SK-N-SH (cell line): Measurements from ENCODE around the gene PDK1. TPM values are rescaled to one million over a fixed set of nuclear protein-coding genes. Genes with fewer than 3 reads are reported as not detected.

Experiments
- CTCF ChIA-PET: fragments of 300-600, 350-600 bp; formaldehyde crosslinking; extraction: SDS; loops from one replicate; lab custom pipeline; 2021; lab: Yijun Ruan, JAX
- POLR2A ChIA-PET: fragments of 350-600 bp; sonication (Branson Sonifier 250); formaldehyde crosslinking; extraction: SDS; loops from one replicate; lab custom pipeline; 2020; ENCODE audit warnings: antibody characterized with exemption, inconsistent platforms; lab: Yijun Ruan, JAX
- DNase-seq: peaks from one replicate; pipeline ENCODE4 v3.0.0; 2012
- H2AFZ ChIP-seq: fragments of 200-600 bp; sonication (generic); 2 replicates; pipeline ENCODE4 v1.8.1; 2016; ENCODE audit warnings: antibody characterized with exemption, mild to moderate bottlenecking, low read depth
- H3F3A ChIP-seq: fragments of 200-600 bp; sonication (generic); replicated peaks from 2 replicates; pipeline ENCODE3; 2016; ENCODE audit warnings: antibody characterized with exemption, mild to moderate bottlenecking; ENCODE audit not compliant: insufficient read depth
- H3K27ac ChIP-seq, 2 experiments: fragments of 200-500 bp in 1 of 2; fragments of 200-600 bp in 1 of 2; sonication (Bioruptor generic) in 1 of 2; sonication (generic), shearing (Covaris generic) in 1 of 2; 2 replicates each; pipeline versions ENCODE4 v1.5.1 to v1.6.1; 2014 to 2016; ENCODE audit warnings: low read depth in 2 of 2, inconsistent platforms in 1 of 2, low read length in 1 of 2, mild to moderate bottlenecking in 1 of 2, mixed read lengths in 1 of 2
- H3K27me3 ChIP-seq: fragments of 200-600 bp; sonication (generic), shearing (Covaris generic); 2 replicates; pipeline ENCODE4 v1.6.1; 2016; ENCODE audit warnings: mixed run types; ENCODE audit not compliant: insufficient read depth
- H3K36me3 ChIP-seq, 2 experiments: fragments of 200-500 bp in 1 of 2; fragments of 200-600 bp in 1 of 2; sonication (Bioruptor generic) in 1 of 2; sonication (generic) in 1 of 2; replicated peaks in 1 of 2; 2 replicates each; pipeline versions ENCODE3 to v1.5.1; 2014 to 2016; ENCODE audit warnings: low read length in 1 of 2, mild to moderate bottlenecking in 1 of 2; ENCODE audit not compliant: insufficient read depth in 2 of 2, control insufficient read depth in 1 of 2
- H3K4me1 ChIP-seq, 2 experiments: fragments of 200-500 bp in 1 of 2; fragments of 200-600 bp in 1 of 2; sonication (Bioruptor generic) in 1 of 2; sonication (generic), shearing (Covaris generic) in 1 of 2; 2 replicates each; pipeline versions ENCODE4 v1.5.1 to v1.6.1; 2014 to 2016; ENCODE audit warnings: low read depth in 1 of 2, low read length in 1 of 2, mixed run types in 1 of 2; ENCODE audit not compliant: insufficient read depth in 2 of 2, control insufficient read depth in 1 of 2
- H3K4me2 ChIP-seq: fragments of 200-600 bp; sonication (generic), shearing (Covaris generic); 2 replicates; pipeline ENCODE4 v1.6.1; 2017; ENCODE audit warnings: mixed run types
- H3K4me3 ChIP-seq, 2 experiments: fragments of 200-500 bp in 1 of 2; fragments of 200-600 bp in 1 of 2; sonication (Bioruptor generic) in 1 of 2; sonication (generic), shearing (Covaris generic) in 1 of 2; 2 replicates each; pipeline versions ENCODE4 v1.5.1 to v1.8.1; 2014 to 2016; ENCODE audit warnings: low read depth in 2 of 2, inconsistent platforms in 1 of 2, low read length in 1 of 2, mild to moderate bottlenecking in 1 of 2, mixed read lengths in 1 of 2, moderate library complexity in 1 of 2
- H3K79me2 ChIP-seq: fragments of 200-600 bp; sonication (generic); 2 replicates; pipeline ENCODE4 v1.8.1; 2017; ENCODE audit warnings: mild to moderate bottlenecking; ENCODE audit not compliant: insufficient read depth
- H3K9ac ChIP-seq: fragments of 200-600 bp; sonication (generic); 2 replicates; pipeline ENCODE4 v1.6.1; 2017; ENCODE audit warnings: mixed run types
- H3K9me2 ChIP-seq: fragments of 200-600 bp; sonication (generic); 2 replicates; pipeline ENCODE4 v1.6.1; 2017; ENCODE audit warnings: mixed run types
- H3K9me3 ChIP-seq: fragments of 200-600 bp; sonication (generic); 2 replicates; pipeline ENCODE4 v1.6.1; 2017; ENCODE audit warnings: mixed run types, mild to moderate bottlenecking, moderate library complexity
- H4K20me1 ChIP-seq: fragments of 200-600 bp; sonication (generic); 2 replicates; pipeline ENCODE4 v1.6.1; 2017; ENCODE audit warnings: mild to moderate bottlenecking, mixed run types; ENCODE audit not compliant: insufficient read depth
- FOSL2 ChIP-seq: IDR thresholded peaks from 2 replicates; pipeline ENCODE4 v1.4.0; 2012; ENCODE audit warnings: low read depth, mild to moderate bottlenecking, moderate library complexity, borderline replicate concordance
- MEF2A ChIP-seq: IDR thresholded peaks from 2 replicates; pipeline ENCODE4 v1.4.0; 2012; ENCODE audit warnings: low read depth, borderline replicate concordance
- POLR2AphosphoS5 ChIP-seq: IDR thresholded peaks from 2 replicates; pipeline ENCODE4 v1.6.1; 2012; ENCODE audit warnings: low read depth, low read length
- RXRA ChIP-seq: IDR thresholded peaks from 2 replicates; pipeline ENCODE4 v1.4.0; 2012; ENCODE audit warnings: low read depth, mild to moderate bottlenecking, borderline replicate concordance
- TAF1 ChIP-seq: IDR thresholded peaks from 2 replicates; pipeline ENCODE4 v1.6.1; 2012; ENCODE audit warnings: low read depth, mild to moderate bottlenecking, low read length, moderate library complexity, borderline replicate concordance
- YY1 ChIP-seq: IDR thresholded peaks from 2 replicates; pipeline ENCODE4 v1.4.0; 2012; ENCODE audit warnings: low read depth, mild to moderate bottlenecking
- WGBS: methylation state at CpG from one replicate; pipeline ENCODE4 v1.1.6; 2017; ENCODE audit warnings: low lambda C conversion rate; 5-methylcytosine and 5-hydroxymethylcytosine counted together
- polyA plus RNA-seq, 3 experiments: library from polyadenylated mRNA; depleted of rRNA; stranded (reverse); fragments of >200 nt; gene quantifications; 2 replicates each; pipeline ENCODE4 v1.2.3, GENCODE V29; 2012
- TF ChIP-seq, protein P1 (sequence below): IDR thresholded peaks from 2 replicates; pipeline ENCODE4 v1.4.0; 2012; ENCODE audit warnings: low read depth, borderline replicate concordance
- TF ChIP-seq, protein P2 (sequence below): fragments of 150-350 bp; IDR thresholded peaks from 2 replicates; pipeline ENCODE4 v1.6.1; 2016; ENCODE audit warnings: mild to moderate bottlenecking, low read depth, low read length
- TF ChIP-seq, protein P3 (sequence below): IDR thresholded peaks from 2 replicates; pipeline ENCODE4 v1.4.0; 2012; ENCODE audit warnings: low read depth
- TF ChIP-seq, protein P4 (sequence below): IDR thresholded peaks from 2 replicates; pipeline ENCODE4 v1.6.1; 2012; ENCODE audit warnings: mild to moderate bottlenecking, low read depth, low read length, moderate library complexity

The PDK1 gene
- polyA plus RNA-seq, 1 of the 3 experiments (the other 2 are of a cell fraction), result 5.3 TPM

DNA sequence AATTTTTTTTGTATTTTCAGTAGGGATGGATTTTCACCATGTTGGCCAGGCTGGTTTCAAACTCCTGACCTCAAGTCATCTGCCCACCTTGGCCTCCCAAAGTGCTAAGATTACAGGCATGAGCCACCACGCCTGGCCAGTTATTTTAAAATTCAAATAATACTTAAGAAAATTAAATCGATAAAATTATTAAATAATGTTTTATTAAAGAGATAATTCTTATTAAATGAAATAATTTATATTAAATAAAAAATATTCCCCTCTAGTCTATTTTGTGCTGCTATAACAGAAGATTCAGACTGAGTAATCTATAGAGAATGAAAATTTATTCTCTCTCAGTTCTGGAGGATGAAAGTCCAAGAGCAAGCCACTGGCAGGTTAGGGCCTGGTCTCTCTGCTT, 61.2 kb downstream of the PDK1 start:
- 95% methylated on average over 2 of the region's 2 CpGs for whole genome bisulfite sequencing
- no peak overlapping the region for H3K27ac ChIP-seq
- ChIA-PET POLR2A (no interaction called here), CTCF (no interaction called here)
- H3F3A ChIP-seq, result no peaks in the 10 kb centered on the region
- H3K4me2 ChIP-seq, result no peak overlapping the region
- TF ChIP-seq YY1 (no peak), RXRA (no peak), POLR2AphosphoS5 (no peak), FOSL2 (no peak), TAF1 (no peak), MEF2A (no peak)
- TF ChIP-seq, protein P1, sequence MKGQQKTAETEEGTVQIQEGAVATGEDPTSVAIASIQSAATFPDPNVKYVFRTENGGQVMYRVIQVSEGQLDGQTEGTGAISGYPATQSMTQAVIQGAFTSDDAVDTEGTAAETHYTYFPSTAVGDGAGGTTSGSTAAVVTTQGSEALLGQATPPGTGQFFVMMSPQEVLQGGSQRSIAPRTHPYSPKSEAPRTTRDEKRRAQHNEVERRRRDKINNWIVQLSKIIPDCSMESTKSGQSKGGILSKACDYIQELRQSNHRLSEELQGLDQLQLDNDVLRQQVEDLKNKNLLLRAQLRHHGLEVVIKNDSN, result no peak
- TF ChIP-seq, protein P2, sequence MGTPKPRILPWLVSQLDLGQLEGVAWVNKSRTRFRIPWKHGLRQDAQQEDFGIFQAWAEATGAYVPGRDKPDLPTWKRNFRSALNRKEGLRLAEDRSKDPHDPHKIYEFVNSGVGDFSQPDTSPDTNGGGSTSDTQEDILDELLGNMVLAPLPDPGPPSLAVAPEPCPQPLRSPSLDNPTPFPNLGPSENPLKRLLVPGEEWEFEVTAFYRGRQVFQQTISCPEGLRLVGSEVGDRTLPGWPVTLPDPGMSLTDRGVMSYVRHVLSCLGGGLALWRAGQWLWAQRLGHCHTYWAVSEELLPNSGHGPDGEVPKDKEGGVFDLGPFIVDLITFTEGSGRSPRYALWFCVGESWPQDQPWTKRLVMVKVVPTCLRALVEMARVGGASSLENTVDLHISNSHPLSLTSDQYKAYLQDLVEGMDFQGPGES, result no peak
- TF ChIP-seq, protein P3, sequence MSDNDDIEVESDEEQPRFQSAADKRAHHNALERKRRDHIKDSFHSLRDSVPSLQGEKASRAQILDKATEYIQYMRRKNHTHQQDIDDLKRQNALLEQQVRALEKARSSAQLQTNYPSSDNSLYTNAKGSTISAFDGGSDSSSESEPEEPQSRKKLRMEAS, result no peak
- TF ChIP-seq, protein P4, sequence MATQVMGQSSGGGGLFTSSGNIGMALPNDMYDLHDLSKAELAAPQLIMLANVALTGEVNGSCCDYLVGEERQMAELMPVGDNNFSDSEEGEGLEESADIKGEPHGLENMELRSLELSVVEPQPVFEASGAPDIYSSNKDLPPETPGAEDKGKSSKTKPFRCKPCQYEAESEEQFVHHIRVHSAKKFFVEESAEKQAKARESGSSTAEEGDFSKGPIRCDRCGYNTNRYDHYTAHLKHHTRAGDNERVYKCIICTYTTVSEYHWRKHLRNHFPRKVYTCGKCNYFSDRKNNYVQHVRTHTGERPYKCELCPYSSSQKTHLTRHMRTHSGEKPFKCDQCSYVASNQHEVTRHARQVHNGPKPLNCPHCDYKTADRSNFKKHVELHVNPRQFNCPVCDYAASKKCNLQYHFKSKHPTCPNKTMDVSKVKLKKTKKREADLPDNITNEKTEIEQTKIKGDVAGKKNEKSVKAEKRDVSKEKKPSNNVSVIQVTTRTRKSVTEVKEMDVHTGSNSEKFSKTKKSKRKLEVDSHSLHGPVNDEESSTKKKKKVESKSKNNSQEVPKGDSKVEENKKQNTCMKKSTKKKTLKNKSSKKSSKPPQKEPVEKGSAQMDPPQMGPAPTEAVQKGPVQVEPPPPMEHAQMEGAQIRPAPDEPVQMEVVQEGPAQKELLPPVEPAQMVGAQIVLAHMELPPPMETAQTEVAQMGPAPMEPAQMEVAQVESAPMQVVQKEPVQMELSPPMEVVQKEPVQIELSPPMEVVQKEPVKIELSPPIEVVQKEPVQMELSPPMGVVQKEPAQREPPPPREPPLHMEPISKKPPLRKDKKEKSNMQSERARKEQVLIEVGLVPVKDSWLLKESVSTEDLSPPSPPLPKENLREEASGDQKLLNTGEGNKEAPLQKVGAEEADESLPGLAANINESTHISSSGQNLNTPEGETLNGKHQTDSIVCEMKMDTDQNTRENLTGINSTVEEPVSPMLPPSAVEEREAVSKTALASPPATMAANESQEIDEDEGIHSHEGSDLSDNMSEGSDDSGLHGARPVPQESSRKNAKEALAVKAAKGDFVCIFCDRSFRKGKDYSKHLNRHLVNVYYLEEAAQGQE, result no peak
- no peak overlapping the region for H3K9ac ChIP-seq
- H3K36me3 ChIP-seq, result no peaks in the 10 kb centered on the region
- no peak overlapping the region for H3K4me3 ChIP-seq
- H3K27me3 ChIP-seq, result no peaks in the 10 kb centered on the region
- H3K9me2 ChIP-seq, result no peaks in the 10 kb centered on the region
- DNase-seq, result no peak
- H4K20me1 ChIP-seq, result no peaks in the 10 kb centered on the region
- peaks cover 0 to 10% of the 10 kb centered on the region in 2 experiments; a peak in 1 of 4 replicates for H3K4me1 ChIP-seq
- no peaks in the 10 kb centered on the region for H3K9me3 ChIP-seq
- H2AFZ ChIP-seq, result no peak overlapping the region
- no peaks in the 10 kb centered on the region for H3K79me2 ChIP-seq
